Amygdala (tissue), 56 donors: Measurements from ENCODE around the gene GHRHR.

Source experiments
- DNase-seq, 56 donors: peaks; one replicate each; lab custom pipeline; 2025; lab: John Stamatoyannopoulos, UW

Gene GHRHR

GRCh38 chr7:30983042-30983913 lies 19.5 kb downstream of the GHRHR start:
- peak; percentile 7 to 91 (median 68) for DNase-seq

GRCh38 chr7:30983914-30984247 lies 20.1 kb downstream of the GHRHR start:
- DNase-seq = no peak

- peak in 10 of 56 donors; percentile 7 to 40 (median 19) for DNase-seq
These were observed 20.8 kb downstream of the GHRHR start for GRCh38 chr7:30984359-30985107.

- DNase-seq = no peak
These were observed 22.0 kb downstream of the GHRHR start for GRCh38 chr7:30985756-30986155.

- no peak for DNase-seq
These were observed 22.6 kb downstream of the GHRHR start for GRCh38 chr7:30986331-30986730.

- DNase-seq = no peak
These were observed 23.0 kb downstream of the GHRHR start for GRCh38 chr7:30986738-30987137.

GRCh38 chr7:30987178-30987577 lies 23.4 kb downstream of the GHRHR start:
- no peak for DNase-seq

GRCh38 chr7:30987936-30988335 lies 24.2 kb downstream of the GHRHR start:
- DNase-seq = peak in 1 of 56 donors; percentile 8

GRCh38 chr7:30988351-30989005 lies 24.7 kb downstream of the GHRHR start:
- DNase-seq = peak in 44 of 56 donors; percentile 11 to 78 (median 48)

- no peak for DNase-seq
These were observed 25.5 kb downstream of the GHRHR start for GRCh38 chr7:30989008-30989823.

GRCh38 chr7:30989824-30990672 lies 26.3 kb downstream of the GHRHR start:
- DNase-seq = no peak

- DNase-seq = no peak
These were observed 27.0 kb downstream of the GHRHR start for GRCh38 chr7:30990673-30991170.

- no peak for DNase-seq
These were observed 28.7 kb downstream of the GHRHR start for GRCh38 chr7:30992414-30992813.

- DNase-seq = no peak
These were observed 30.7 kb downstream of the GHRHR start for GRCh38 chr7:30994206-30995100.

- DNase-seq = no peak
These were observed 31.8 kb downstream of the GHRHR start for GRCh38 chr7:30995536-30995935.

GRCh38 chr7:30996256-30996655 lies 32.5 kb downstream of the GHRHR start:
- no peak for DNase-seq

- no peak for DNase-seq
These were observed 33.1 kb downstream of the GHRHR start for GRCh38 chr7:30996883-30997282.

- DNase-seq = peak in 1 of 56 donors; percentile 9
These were observed 33.6 kb downstream of the GHRHR start for GRCh38 chr7:30997316-30997715.
